HepG2 (cell line): ENCODE data around the gene PGS1. TPM values are rescaled to one million over a fixed set of nuclear protein-coding genes. Genes with fewer than 3 reads are reported as not detected.
A peak's percentile ranks its signal among the peaks of the same experiment; 100 is the strongest.

Experiments used
- CAMTA2 ChIP-seq: sonication (generic); formaldehyde crosslinking; IDR thresholded peaks from 2 replicates; pipeline ENCODE4 v1.4.0; 2020; ENCODE audit warnings: mild to moderate bottlenecking, missing genetic modification reagents, borderline replicate concordance
- CEBPG ChIP-seq: IDR thresholded peaks from 2 replicates; pipeline ENCODE4 v1.6.1; 2016
- CREB1 ChIP-seq, 2 experiments: fragments of 450-650 bp in 1 of 2; IDR thresholded peaks; 2 replicates each; pipeline ENCODE4 v1.6.1; 2016 to 2017; ENCODE audit warnings: control low read depth in 1 of 2, mild to moderate bottlenecking in 1 of 2, missing compliant biosample characterization in 1 of 2, missing genetic modification characterization in 1 of 2
- HCFC1 ChIP-seq: fragments of 150-350 bp; IDR thresholded peaks from 2 replicates; pipeline ENCODE4 v1.6.1; 2014; ENCODE audit warnings: low read depth, low read length
- KDM4B ChIP-seq: sonication (generic); formaldehyde crosslinking; IDR thresholded peaks from 2 replicates; pipeline ENCODE4 v1.4.0; 2020; ENCODE audit warnings: missing genetic modification reagents
- KLF13 ChIP-seq: sonication (generic); formaldehyde crosslinking; IDR thresholded peaks from 2 replicates; pipeline ENCODE4 v1.4.0; 2020; ENCODE audit warnings: mild to moderate bottlenecking, missing genetic modification reagents
- MYNN ChIP-seq: sonication (generic); formaldehyde crosslinking; IDR thresholded peaks from 2 replicates; pipeline ENCODE4 v1.4.0; 2020; ENCODE audit warnings: mild to moderate bottlenecking, low read depth, missing genetic modification reagents
- NFE2L1 ChIP-seq: sonication (generic); formaldehyde crosslinking; IDR thresholded peaks from 2 replicates; pipeline ENCODE4 v1.4.0; 2020; ENCODE audit warnings: missing genetic modification reagents, mild to moderate bottlenecking, borderline replicate concordance
- NFE2L2 ChIP-seq: fragments of 150-350 bp; IDR thresholded peaks from 2 replicates; pipeline ENCODE4 v1.6.1; 2014; ENCODE audit warnings: low read length
- NR2F2 ChIP-seq: IDR thresholded peaks from 2 replicates; pipeline ENCODE4 v1.6.1; 2012; ENCODE audit warnings: low read depth, inconsistent platforms, borderline replicate concordance
- POLR2A ChIP-seq, 2 experiments: IDR thresholded peaks; 2 replicates each; pipeline ENCODE4 v1.6.1; 2011; ENCODE audit warnings: low read depth in 2 of 2, low read length in 2 of 2, mild to moderate bottlenecking in 1 of 2, moderate library complexity in 1 of 2; ENCODE audit not compliant: insufficient read depth in 1 of 2
- SIN3B ChIP-seq: fragments of 150-350 bp; IDR thresholded peaks from 2 replicates; pipeline ENCODE4 v1.6.1; 2014; ENCODE audit warnings: low read length
- SYNCRIP ChIP-seq: fragments of 200-400 bp; formaldehyde crosslinking; IDR thresholded peaks from 2 replicates; pipeline ENCODE4 v1.6.1; 2018; ENCODE audit warnings: mild to moderate bottlenecking, low read depth, low read length; ENCODE audit not compliant: insufficient read depth
- TBX2 ChIP-seq: sonication (generic); formaldehyde crosslinking; IDR thresholded peaks from 2 replicates; pipeline ENCODE4 v1.5.0; 2020; ENCODE audit warnings: missing genetic modification reagents, mild to moderate bottlenecking, borderline replicate concordance
- TOPORS ChIP-seq: sonication (generic); formaldehyde crosslinking; IDR thresholded peaks from 2 replicates; pipeline ENCODE4 v1.8.0; 2023; ENCODE audit warnings: mild to moderate bottlenecking, missing genetic modification reagents
- ZC3H13 ChIP-seq: sonication (generic); formaldehyde crosslinking; IDR thresholded peaks from 2 replicates; pipeline ENCODE4 v1.8.1; 2023; ENCODE audit warnings: mild to moderate bottlenecking, missing genetic modification reagents, moderate library complexity
- ZKSCAN1 ChIP-seq: fragments of 150-350 bp; IDR thresholded peaks from 2 replicates; pipeline ENCODE4 v1.6.1; 2014; ENCODE audit warnings: low read length
- ZNF441 ChIP-seq: sonication (generic); formaldehyde crosslinking; IDR thresholded peaks from 2 replicates; pipeline ENCODE4 v1.7.0; 2021; ENCODE audit warnings: missing genetic modification reagents, borderline replicate concordance
- ZNF567 ChIP-seq: sonication (generic); formaldehyde crosslinking; IDR thresholded peaks from 2 replicates; pipeline ENCODE4 v1.8.1; 2023; ENCODE audit warnings: mild to moderate bottlenecking, missing genetic modification reagents, borderline replicate concordance
- ZNF746 ChIP-seq: sonication (generic); formaldehyde crosslinking; IDR thresholded peaks from 2 replicates; pipeline ENCODE4 v1.8.0; 2022; ENCODE audit warnings: mild to moderate bottlenecking, missing genetic modification reagents
- ZNF780A ChIP-seq: sonication (generic); formaldehyde crosslinking; IDR thresholded peaks from 2 replicates; pipeline ENCODE4 v1.8.0; 2022; ENCODE audit warnings: mild to moderate bottlenecking, missing genetic modification reagents, moderate library complexity
- ZSCAN25 ChIP-seq: sonication (generic); formaldehyde crosslinking; IDR thresholded peaks from 2 replicates; pipeline ENCODE4 v1.8.0; 2022; ENCODE audit warnings: mild to moderate bottlenecking, missing genetic modification reagents
- polyA plus RNA-seq, 8 experiments: library from polyadenylated mRNA; depleted of rRNA in 3 of 8; stranded (reverse) in 7 of 8; unstranded in 1 of 8; fragments of >200 nt; fragmentation: Illumina TruSeq in 4 of 8; extraction: Trizol in 4 of 8; gene quantifications; 2 replicates each; pipeline versions ENCODE4 v1.2.1 to v1.2.3, GENCODE V29; 2011 to 2016; ENCODE audit warnings: low read depth in 4 of 8, missing spikeins in 1 of 8, mixed read lengths in 1 of 8; ENCODE audit not compliant: insufficient read depth in 1 of 8
- total RNA-seq, 5 experiments: library from RNA; depleted of rRNA; stranded (reverse); fragments of >200 nt; fragmentation: Illumina TruSeq; extraction: Trizol; gene quantifications; 2 replicates each; pipeline ENCODE4 v1.2.3, GENCODE V29; 2016; ENCODE audit warnings: low read depth in 1 of 5
- TF ChIP-seq, protein P1 (sequence below): sonication (generic); formaldehyde crosslinking; IDR thresholded peaks from 2 replicates; pipeline ENCODE4 v1.5.0; 2020; ENCODE audit warnings: mild to moderate bottlenecking, low read depth, missing genetic modification reagents, borderline replicate concordance
- TF ChIP-seq, protein P2 (sequence below), 2 experiments: sonication (generic) in 1 of 2; formaldehyde crosslinking in 1 of 2; IDR thresholded peaks; 2 replicates each; pipeline versions ENCODE4 v1.5.1 to v1.6.1; 2011 to 2020; ENCODE audit warnings: borderline replicate concordance in 1 of 2, low read depth in 1 of 2, low read length in 1 of 2, mild to moderate bottlenecking in 1 of 2, missing genetic modification reagents in 1 of 2, moderate library complexity in 1 of 2
- TF ChIP-seq, protein P3 (sequence below): sonication (generic); formaldehyde crosslinking; IDR thresholded peaks from 2 replicates; pipeline ENCODE4 v1.9.0; 2022; ENCODE audit warnings: low read depth, missing genetic modification reagents
- TF ChIP-seq, protein P4 (sequence below): IDR thresholded peaks from 2 replicates; pipeline ENCODE4 v1.6.1; 2016
- TF ChIP-seq, protein P5 (sequence below): sonication (generic); formaldehyde crosslinking; IDR thresholded peaks from 2 replicates; pipeline ENCODE4 v1.8.1; 2023; ENCODE audit warnings: mild to moderate bottlenecking, missing genetic modification reagents

PGS1 gene
- total and polyA plus RNA-seq, 2 of the 13 experiments (the other 11 are each of a cell fraction or from before 2014, with no cell fraction given) = 25.9 to 31.5 TPM

DNA sequence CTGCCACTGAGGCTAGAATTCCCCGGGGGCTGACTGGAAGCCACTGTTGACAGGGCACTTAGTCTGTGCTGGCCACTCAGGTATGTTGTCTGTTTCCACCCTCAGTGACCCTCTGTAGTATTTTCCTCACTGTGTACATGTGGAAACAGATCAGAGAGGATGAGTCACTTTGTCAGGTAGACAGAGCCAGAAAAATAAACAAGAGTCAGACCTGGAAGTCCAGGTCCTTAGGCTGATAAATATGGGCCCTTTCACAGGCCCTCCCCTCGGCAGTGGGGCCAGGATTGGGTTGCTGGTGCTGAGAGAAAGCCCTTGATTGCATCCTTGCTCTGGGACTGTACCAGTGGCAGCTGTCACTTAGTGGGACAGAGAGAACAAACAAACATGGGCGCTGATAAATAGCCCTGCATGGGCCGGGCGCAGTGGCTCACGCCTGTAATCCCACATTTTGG, 21.3 kb downstream of the PGS1 start (continued):
- TF ChIP-seq, protein P1, sequence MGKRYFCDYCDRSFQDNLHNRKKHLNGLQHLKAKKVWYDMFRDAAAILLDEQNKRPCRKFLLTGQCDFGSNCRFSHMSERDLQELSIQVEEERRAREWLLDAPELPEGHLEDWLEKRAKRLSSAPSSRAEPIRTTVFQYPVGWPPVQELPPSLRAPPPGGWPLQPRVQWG (CRISPR knock-in tag) = no peak
- TF ChIP-seq KLF13 (CRISPR knock-in tag) (no peak), POLR2A (IDR thresholded peaks at IDR 0.05; ENCODE audit: insufficient read depth in 1 of 2, low read depth in 2 of 2, low read length in 2 of 2) (no peak), NFE2L1 (CRISPR knock-in tag) (no peak), MYNN (CRISPR knock-in tag) (no peak), ZSCAN25 (CRISPR knock-in tag) (no peak), CAMTA2 (CRISPR knock-in tag) (no peak), ZNF746 (CRISPR knock-in tag) (no peak), SYNCRIP (no peak), ZKSCAN1 (no peak), SIN3B (no peak), KDM4B (no peak), HCFC1 (no peak), ZNF780A (CRISPR knock-in tag) (no peak), ZNF441 (CRISPR knock-in tag) (peak; percentile 43; the same call in 1 of the 2 replicates), CEBPG (CRISPR knock-in tag) (peak; percentile 60), TOPORS (CRISPR knock-in tag) (no peak), TBX2 (peak; percentile 86), NFE2L2 (no peak), CREB1 (IDR thresholded peaks at IDR 0.05) (no peak), CREB1 (CRISPR knock-in tag; IDR thresholded peaks at IDR 0.05) (no peak), NR2F2 (0 out of 2 replicates have a peak, but pooled peaks have one; percentile 49), ZNF567 (CRISPR knock-in tag) (no peak), ZC3H13 (no peak)
- TF ChIP-seq, protein P2, sequence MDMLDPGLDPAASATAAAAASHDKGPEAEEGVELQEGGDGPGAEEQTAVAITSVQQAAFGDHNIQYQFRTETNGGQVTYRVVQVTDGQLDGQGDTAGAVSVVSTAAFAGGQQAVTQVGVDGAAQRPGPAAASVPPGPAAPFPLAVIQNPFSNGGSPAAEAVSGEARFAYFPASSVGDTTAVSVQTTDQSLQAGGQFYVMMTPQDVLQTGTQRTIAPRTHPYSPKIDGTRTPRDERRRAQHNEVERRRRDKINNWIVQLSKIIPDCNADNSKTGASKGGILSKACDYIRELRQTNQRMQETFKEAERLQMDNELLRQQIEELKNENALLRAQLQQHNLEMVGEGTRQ (IDR thresholded peaks at IDR 0.05; ENCODE audit: low read depth, low read length) = no peak
- TF ChIP-seq, protein P2 (CRISPR knock-in tag; IDR thresholded peaks at IDR 0.05; ENCODE audit: borderline replicate concordance) = no peak
- TF ChIP-seq, protein P3, sequence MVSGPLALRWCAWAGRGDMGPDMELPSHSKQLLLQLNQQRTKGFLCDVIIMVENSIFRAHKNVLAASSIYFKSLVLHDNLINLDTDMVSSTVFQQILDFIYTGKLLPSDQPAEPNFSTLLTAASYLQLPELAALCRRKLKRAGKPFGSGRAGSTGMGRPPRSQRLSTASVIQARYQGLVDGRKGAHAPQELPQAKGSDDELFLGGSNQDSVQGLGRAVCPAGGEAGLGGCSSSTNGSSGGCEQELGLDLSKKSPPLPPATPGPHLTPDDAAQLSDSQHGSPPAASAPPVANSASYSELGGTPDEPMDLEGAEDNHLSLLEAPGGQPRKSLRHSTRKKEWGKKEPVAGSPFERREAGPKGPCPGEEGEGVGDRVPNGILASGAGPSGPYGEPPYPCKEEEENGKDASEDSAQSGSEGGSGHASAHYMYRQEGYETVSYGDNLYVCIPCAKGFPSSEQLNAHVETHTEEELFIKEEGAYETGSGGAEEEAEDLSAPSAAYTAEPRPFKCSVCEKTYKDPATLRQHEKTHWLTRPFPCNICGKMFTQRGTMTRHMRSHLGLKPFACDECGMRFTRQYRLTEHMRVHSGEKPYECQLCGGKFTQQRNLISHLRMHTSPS (CRISPR knock-in tag) = peak; percentile 18; the same call in 1 of the 2 replicates
- TF ChIP-seq, protein P4, sequence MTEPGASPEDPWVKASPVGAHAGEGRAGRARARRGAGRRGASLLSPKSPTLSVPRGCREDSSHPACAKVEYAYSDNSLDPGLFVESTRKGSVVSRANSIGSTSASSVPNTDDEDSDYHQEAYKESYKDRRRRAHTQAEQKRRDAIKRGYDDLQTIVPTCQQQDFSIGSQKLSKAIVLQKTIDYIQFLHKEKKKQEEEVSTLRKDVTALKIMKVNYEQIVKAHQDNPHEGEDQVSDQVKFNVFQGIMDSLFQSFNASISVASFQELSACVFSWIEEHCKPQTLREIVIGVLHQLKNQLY (CRISPR knock-in tag) = peak; percentile 31; the same call in 1 of the 2 replicates
- TF ChIP-seq, protein P5, sequence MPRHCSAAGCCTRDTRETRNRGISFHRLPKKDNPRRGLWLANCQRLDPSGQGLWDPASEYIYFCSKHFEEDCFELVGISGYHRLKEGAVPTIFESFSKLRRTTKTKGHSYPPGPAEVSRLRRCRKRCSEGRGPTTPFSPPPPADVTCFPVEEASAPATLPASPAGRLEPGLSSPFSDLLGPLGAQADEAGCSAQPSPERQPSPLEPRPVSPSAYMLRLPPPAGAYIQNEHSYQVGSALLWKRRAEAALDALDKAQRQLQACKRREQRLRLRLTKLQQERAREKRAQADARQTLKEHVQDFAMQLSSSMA (CRISPR knock-in tag) = no peak
